Amygdala (tissue), 56 donors: ENCODE measurements around the gene OXGR1.
"Not testable (repeated sequence)": the region's sequence is repeated elsewhere in the genome, so short reads cannot be mapped to it uniquely, and the experiment has no call there.

Source experiments
- DNase-seq, 56 donors: peaks; one replicate each; lab custom pipeline; 2025; lab: John Stamatoyannopoulos, UW

OXGR1 gene

GRCh38 chr13:97008643-97009042 lies 14.4 kb upstream of the OXGR1 start:
- no peak for DNase-seq

GRCh38 chr13:97005625-97006262 lies 11.5 kb upstream of the OXGR1 start:
- DNase-seq: no peak

GRCh38 chr13:97004886-97005285 lies 10.6 kb upstream of the OXGR1 start:
- no peak for DNase-seq

GRCh38 chr13:97004096-97004876 lies 10.0 kb upstream of the OXGR1 start:
- no peak for DNase-seq

- DNase-seq: no peak
Observed at GRCh38 chr13:97003071-97003470, 8.8 kb upstream of the OXGR1 start.

GRCh38 chr13:97002581-97002980 lies 8.3 kb upstream of the OXGR1 start:
- no peak for DNase-seq

- DNase-seq: no peak
Observed at GRCh38 chr13:97001636-97002035, 7.4 kb upstream of the OXGR1 start.

GRCh38 chr13:97000295-97000925 lies 6.1 kb upstream of the OXGR1 start:
- no peak for DNase-seq

- DNase-seq: no peak
Observed at GRCh38 chr13:96999091-96999490, 4.8 kb upstream of the OXGR1 start.

- DNase-seq: no peak
Observed at GRCh38 chr13:96998051-96998450, 3.8 kb upstream of the OXGR1 start.

GRCh38 chr13:96996886-96997285 lies 2.6 kb upstream of the OXGR1 start:
- DNase-seq: no peak

- no peak for DNase-seq
Observed at GRCh38 chr13:96996107-96996506, 1.8 kb upstream of the OXGR1 start.

GRCh38 chr13:96994858-96995243 lies 575 bp upstream of the OXGR1 start:
- DNase-seq: no peak

GRCh38 chr13:96993634-96994016 lies 651 bp downstream of the OXGR1 start:
- no peak for DNase-seq

GRCh38 chr13:96992633-96993032 lies 1.6 kb downstream of the OXGR1 start:
- DNase-seq: no peak

- DNase-seq: no peak
Observed at GRCh38 chr13:96991072-96991471, 3.2 kb downstream of the OXGR1 start.

- DNase-seq: no peak
Observed at GRCh38 chr13:96988441-96988840, 5.8 kb downstream of the OXGR1 start.

- DNase-seq: no peak
Observed at GRCh38 chr13:96984051-96984508, 10.2 kb downstream of the OXGR1 start.

GRCh38 chr13:96982672-96983071 lies 11.6 kb downstream of the OXGR1 start:
- no peak for DNase-seq

GRCh38 chr13:96979861-96980260 lies 14.4 kb downstream of the OXGR1 start:
- not testable (repeated sequence) for DNase-seq

- DNase-seq: no peak
Observed at GRCh38 chr13:96968027-96968426, 26.2 kb downstream of the OXGR1 start.

- no peak for DNase-seq
Observed at GRCh38 chr13:96967248-96967745, 27.0 kb downstream of the OXGR1 start.
